ENCODE measurements around the gene BLTP3B.

- no peak for TF ChIP-seq CTCF (IDR thresholded peaks at IDR 0.05)
- no peak for TF ChIP-seq POLR2AphosphoS5 (IDR thresholded peaks at IDR 0.05)
- no peak for TF ChIP-seq POLR2A (IDR thresholded peaks at IDR 0.05)
These were observed 23.6 kb upstream of the BLTP3B start for GRCh38 chr12:100166232-100166631.
